Measurements from ENCODE around the gene RGS17.

GRCh38 chr6:152959333-152959732 is 171.7 kb downstream of the RGS17 start:
- TF ChIP-seq POLR2A (IDR thresholded peaks at IDR 0.05; ENCODE audit: low read depth, low read length) (no peak), TCF7 (IDR thresholded peaks at IDR 0.05; ENCODE audit: borderline replicate concordance) (no peak), CTCF (IDR thresholded peaks at IDR 0.05 in 2 of 3, conservative IDR thresholded peaks at IDR 0.05 in 1 of 3; ENCODE audit: control insufficient read depth in 2 of 3, extremely low read depth in 1 of 3, insufficient read depth in 1 of 3, low read depth in 3 of 3, low read length in 3 of 3) (no peak), POU2F2 (IDR thresholded peaks at IDR 0.05; ENCODE audit: borderline replicate concordance, low read depth, low read length) (no peak)
